Fibroblast of mammary gland (primary cell): ENCODE measurements around the gene SETD3.

Source experiments
- DNase-seq: peaks from one replicate; pipeline ENCODE4 v3.0.0-alpha.2; 2010; ENCODE audit warnings: low read depth
- H3K4me3 ChIP-seq: 2 replicates; pipeline ENCODE4 v1.5.1; 2011; ENCODE audit warnings: low read depth, mild to moderate bottlenecking, low read length, moderate library complexity; ENCODE audit not compliant: control insufficient read depth
- TF ChIP-seq, protein P1 (sequence below): conservative IDR thresholded peaks from 2 replicates; pipeline ENCODE4 v1.5.1; 2011; ENCODE audit warnings: low read depth, low read length, inconsistent platforms; ENCODE audit not compliant: control insufficient read depth, insufficient read depth

The SETD3 gene

DNA sequence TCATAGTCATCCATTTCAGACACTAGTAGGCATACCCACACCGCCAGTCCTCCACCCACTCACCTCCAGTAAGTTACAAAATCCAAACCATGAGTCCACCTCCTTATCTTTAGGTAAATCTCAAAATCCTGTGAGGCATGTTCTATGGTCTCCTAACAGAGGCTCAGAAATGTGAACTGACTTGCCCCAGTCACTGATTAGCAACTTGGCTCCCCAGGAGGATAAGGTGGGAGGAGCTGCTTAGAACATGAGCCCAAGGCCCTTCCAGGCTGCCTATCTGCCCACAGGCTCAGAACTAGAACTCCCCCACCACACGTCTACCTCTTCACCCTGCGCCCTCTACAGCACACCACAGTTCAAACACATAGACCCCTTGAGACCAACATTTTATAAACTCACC lies 19.9 kb downstream of the SETD3 start:
- H3K4me3 ChIP-seq = no peak overlapping the region
- no peak for DNase-seq
- TF ChIP-seq, protein P1, sequence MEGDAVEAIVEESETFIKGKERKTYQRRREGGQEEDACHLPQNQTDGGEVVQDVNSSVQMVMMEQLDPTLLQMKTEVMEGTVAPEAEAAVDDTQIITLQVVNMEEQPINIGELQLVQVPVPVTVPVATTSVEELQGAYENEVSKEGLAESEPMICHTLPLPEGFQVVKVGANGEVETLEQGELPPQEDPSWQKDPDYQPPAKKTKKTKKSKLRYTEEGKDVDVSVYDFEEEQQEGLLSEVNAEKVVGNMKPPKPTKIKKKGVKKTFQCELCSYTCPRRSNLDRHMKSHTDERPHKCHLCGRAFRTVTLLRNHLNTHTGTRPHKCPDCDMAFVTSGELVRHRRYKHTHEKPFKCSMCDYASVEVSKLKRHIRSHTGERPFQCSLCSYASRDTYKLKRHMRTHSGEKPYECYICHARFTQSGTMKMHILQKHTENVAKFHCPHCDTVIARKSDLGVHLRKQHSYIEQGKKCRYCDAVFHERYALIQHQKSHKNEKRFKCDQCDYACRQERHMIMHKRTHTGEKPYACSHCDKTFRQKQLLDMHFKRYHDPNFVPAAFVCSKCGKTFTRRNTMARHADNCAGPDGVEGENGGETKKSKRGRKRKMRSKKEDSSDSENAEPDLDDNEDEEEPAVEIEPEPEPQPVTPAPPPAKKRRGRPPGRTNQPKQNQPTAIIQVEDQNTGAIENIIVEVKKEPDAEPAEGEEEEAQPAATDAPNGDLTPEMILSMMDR = no peak

DNA sequence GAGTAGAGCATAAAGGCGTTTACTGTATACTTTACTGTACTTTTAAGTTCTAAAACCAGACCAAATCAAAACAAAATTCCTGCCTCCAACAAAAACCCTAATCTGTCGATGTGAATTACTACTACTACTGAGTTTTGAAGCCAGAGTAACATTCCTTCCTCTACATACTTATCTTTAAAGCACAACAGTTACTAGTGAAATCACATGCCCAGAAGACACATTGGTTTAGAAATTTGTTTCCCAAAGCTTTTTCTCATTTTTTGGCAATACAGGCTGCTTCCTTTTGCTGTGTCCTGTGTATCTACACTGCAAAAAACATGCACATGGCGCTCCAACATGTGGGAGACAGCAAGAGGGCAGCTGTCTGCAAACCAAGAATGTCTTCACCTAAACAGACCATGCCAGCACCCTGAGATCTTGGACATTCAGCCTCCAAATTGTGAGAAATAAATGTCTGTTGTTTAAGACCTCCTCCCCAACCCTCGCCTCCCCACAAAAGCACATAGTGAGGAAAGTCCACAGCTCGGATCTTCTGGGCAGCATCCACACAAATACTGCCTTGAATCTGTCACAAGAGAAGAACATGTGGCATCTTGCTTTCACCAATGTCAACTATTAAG lies 21.1 kb downstream of the SETD3 start:
- TF ChIP-seq, protein P1 = no peak
- DNase-seq = no peak
- H3K4me3 ChIP-seq = no peak overlapping the region

DNA sequence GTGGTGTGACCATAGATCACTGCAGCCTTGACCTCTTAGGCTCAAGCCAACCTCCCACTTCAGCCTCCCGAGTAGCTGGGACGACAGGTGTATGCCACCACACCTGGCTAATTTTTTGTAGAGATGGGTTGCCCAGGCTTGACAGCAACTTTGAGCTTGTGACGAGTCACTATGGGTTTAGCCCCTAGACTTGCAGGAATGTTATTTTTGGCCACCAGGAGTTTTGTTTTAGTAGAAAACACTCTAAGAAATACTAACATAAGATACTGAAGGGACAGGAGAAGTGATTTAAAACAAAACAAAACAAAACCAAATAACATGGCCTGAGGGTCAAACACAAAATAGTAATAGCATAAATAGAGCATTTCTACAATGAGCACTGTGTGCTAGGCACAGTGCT lies 26.4 kb downstream of the SETD3 start:
- TF ChIP-seq, protein P1 = no peak
- no peak overlapping the region for H3K4me3 ChIP-seq
- DNase-seq = no peak

DNA sequence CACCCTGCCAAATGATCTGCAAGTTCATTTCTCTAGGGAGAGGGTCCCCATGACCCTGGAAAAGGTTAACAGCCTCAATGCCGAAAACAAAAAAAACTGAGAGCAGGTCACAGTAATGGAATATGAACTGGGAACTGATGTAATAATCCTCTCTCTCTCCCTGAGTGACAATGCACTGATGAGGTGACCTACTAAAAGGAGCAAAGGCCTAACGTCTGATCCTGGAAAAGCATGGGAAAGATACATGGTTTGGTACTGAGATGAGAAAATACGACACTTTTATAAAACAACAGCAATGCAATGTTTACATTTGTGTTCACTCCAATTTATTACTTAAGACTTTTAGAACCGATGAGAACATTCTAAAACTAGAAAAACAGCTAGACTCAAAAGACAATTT lies 27.7 kb downstream of the SETD3 start:
- TF ChIP-seq, protein P1 = no peak
- no peak for DNase-seq
- no peak overlapping the region for H3K4me3 ChIP-seq

DNA sequence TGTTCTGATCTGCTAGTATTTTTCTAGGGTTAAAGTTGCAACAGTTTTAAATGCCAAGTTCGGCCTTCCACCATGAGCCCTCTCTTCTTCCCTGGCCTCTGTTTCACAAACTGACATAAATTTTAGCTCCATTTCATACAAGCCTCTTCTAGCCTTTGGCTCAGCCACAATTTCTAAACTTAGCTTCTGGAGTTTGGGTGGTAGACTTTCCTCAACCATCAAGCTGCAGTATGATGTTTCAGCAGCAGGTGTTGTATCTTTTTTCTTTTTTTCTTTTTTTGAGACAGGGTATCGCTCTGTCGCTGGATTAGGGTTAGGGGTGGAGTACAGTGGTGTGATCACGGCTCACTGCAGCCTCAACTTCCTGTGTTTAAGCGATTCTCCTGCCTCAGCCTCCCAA lies 29.4 kb downstream of the SETD3 start:
- DNase-seq = no peak
- no peak overlapping the region for H3K4me3 ChIP-seq
- TF ChIP-seq, protein P1 = no peak

DNA sequence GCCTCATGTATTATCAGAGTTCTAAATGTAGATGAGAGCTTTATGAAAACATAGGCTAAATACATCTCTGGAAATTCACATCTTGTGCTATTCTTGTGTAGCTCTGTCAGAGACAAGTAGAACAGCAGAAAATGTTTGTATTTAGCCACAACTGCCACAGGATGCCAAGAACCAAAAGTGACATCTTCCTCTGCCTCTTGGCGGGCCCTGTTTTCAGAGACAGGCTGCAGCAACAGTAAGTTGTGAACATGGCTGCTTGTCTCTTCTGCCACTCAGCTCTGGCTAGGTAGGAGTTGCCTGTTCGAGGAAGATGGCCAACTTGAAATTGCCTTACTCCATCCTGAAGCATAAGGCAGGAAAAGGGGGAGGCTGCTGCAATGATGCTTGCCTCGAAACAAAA lies 30.4 kb downstream of the SETD3 start:
- no peak overlapping the region for H3K4me3 ChIP-seq
- no peak for DNase-seq
- TF ChIP-seq, protein P1 = no peak

DNA sequence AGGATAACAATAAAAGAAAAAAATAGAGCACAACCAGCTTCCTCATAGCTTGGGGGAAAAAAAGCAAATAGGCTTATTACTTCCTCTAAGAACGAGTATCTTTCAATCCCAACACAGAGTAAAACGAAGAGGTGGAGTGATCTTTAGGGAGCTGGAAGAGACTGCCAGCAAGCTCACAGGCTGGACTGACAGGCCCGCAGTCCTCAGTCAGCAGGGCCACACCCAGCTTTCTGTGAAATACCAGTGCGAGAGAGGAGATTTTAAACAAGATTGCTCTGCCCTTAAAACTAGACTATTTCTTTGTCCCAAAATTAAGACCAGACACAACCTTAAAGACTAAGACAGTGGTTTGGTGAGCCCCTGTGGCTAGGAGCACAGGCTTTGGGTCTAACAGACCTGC lies 32.9 kb downstream of the SETD3 start:
- TF ChIP-seq, protein P1 = no peak
- DNase-seq = no peak
- H3K4me3 ChIP-seq = no peak overlapping the region
